ENCODE measurements around the gene GALNT17. TPM values are rescaled to one million over a fixed set of nuclear protein-coding genes. Genes with fewer than 3 reads are reported as not detected.
"Not testable (repeated sequence)": the region's sequence is repeated elsewhere in the genome, so short reads cannot be mapped to it uniquely, and the experiment has no call there.

The GALNT17 gene
- total RNA-seq, 1 experiment from 2014 or later = not detected

DNA sequence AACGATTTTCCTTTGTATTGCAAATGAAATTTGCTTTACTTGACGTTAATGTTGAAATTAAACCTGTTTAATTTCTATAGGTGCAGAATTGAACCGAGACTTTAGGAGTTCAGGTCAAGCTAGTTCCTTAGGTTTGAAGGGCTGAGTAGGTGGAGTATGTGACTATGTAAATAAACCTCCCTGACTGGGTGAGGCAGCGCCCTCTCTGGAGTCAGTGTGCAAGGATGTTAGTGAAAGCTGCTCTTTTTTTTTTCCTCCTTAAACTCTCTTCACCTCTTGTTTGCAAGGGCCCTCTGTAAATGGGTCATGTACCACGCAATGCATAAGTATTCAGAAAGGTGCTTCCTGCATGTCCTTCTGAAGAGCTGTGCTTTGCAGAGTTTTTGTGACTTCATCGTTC, 33.8 kb downstream of the GALNT17 start:
- DNase-seq (ENCODE audit: low spot score) = no peak

DNA sequence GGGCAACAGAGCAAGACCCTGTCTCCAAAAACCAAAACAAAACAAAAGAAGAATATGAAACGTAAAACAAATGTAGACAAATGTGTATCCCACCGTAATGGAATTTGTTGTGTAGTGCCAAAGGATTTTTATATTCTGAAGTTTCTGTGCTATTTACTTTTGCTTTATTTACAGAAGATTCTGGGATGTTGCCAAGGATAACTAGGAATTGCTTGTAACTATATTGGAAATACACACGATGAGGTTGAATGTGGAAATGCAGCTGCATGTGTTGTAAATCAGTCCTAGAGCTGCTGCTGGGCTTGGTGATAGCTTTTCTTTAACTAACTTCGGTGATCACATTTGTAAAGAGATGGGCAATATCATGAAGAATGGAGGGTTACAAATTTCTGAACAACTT, 39.5 kb downstream of the GALNT17 start:
- no peak for DNase-seq (ENCODE audit: low spot score)

DNA sequence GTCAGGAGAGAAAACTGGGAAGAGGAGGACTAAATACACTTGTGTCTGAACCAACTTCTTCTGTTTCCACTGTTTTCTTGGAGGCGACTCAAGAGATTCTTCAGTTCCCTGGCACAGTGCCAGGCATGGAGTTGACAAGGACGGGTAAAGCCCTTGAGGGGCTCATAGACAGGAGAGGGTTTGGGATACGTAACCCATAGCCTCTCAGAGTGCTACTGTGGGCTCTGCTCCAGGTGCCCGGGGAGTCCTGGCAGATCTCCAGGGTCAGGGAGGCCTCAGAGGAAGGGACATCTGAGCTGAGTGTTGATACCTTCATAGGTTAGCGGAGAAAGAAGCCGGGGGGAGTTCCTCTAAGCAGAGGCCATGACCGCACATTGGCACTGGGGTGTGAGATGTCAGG, 42.0 kb downstream of the GALNT17 start:
- DNase-seq (ENCODE audit: low spot score) = no peak

DNA sequence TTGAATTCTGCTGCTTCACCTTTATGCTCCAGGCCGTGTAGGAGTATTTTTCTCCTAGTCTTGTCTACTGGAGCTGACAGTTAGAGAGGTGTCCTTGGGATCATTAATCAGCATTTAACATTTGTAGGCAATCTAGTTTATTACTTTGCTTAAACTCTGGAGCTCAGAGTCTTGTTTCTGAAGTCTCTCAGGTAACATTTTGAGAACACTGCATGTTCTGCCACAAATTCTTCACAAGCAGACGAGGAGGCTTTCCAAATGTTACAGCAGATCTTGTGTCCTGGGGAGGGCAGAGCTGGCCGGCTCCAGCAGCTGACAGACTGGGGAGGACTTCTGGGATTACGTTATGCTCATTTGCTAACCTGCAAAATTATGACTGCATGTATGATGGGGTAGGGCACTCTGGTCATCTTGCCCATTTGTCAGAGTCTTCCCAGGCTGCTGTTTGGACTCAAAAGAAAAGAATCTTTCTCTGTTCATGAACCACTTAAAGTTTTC, 50.5 kb downstream of the GALNT17 start:
- no peak for DNase-seq (ENCODE audit: low spot score)

GRCh38 chr7:71184136-71184535, 52.2 kb downstream of the GALNT17 start:
- no peak for DNase-seq (ENCODE audit: low spot score)

- no peak for DNase-seq (ENCODE audit: low spot score)
Observed at GRCh38 chr7:71184609-71185008, 52.7 kb downstream of the GALNT17 start.

GRCh38 chr7:71186535-71187057, 54.7 kb downstream of the GALNT17 start:
- DNase-seq (ENCODE audit: low spot score) = no peak

- DNase-seq (ENCODE audit: low spot score) = no peak
Observed at GRCh38 chr7:71191771-71192170, 59.8 kb downstream of the GALNT17 start.

GRCh38 chr7:71193099-71193810, 61.3 kb downstream of the GALNT17 start:
- no peak for DNase-seq (ENCODE audit: low spot score)

- no peak for DNase-seq (ENCODE audit: low spot score)
Observed at GRCh38 chr7:71198391-71198790, 66.4 kb downstream of the GALNT17 start.

- DNase-seq (ENCODE audit: low spot score) = no peak
Observed at GRCh38 chr7:71198887-71199286, 66.9 kb downstream of the GALNT17 start.

DNA sequence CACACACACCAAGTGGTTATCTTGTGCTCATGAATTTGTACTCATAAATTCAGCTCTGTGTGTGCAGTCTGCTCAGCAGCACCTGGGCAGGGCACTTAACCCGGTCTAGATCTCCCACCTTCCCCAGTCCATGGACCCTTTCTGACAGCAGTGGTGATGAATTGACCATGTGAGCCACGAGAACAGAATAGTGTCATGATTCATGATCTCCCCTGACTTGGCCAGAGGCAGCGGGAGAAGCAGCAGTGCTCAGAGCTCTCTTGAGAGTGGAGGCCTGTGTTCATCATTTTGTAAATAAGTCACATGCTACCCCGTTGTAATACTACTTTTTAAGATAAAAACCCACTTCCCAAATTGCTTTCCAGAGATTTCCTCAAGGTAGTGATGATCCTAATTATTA, 74.2 kb downstream of the GALNT17 start:
- DNase-seq (ENCODE audit: low spot score) = no peak

DNA sequence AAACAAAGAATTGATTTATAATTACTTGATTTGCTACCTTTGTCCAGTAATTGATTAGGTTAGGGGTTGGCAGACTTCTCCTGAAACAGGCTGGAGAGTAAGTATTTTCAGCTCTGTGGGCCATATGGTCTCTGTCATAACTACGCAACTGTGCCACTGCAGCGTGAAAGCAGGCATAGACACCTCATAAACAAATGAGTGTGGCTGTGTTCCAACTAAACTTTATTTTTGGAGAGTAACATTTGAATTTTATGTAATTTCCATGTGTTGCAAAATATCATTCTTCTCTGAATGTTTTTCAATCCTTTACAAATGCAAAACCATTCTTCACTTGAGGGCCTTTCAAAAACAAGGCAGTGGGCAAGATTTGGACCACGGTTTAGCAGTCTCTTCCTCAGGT, 76.9 kb downstream of the GALNT17 start:
- no peak for DNase-seq (ENCODE audit: low spot score)

- DNase-seq (ENCODE audit: low spot score) = not testable (repeated sequence)
Observed at GRCh38 chr7:71209484-71209883, 77.5 kb downstream of the GALNT17 start.

GRCh38 chr7:71210220-71210619, 78.3 kb downstream of the GALNT17 start:
- DNase-seq (ENCODE audit: low spot score) = no peak

- DNase-seq (ENCODE audit: low spot score) = not testable (repeated sequence)
Observed at GRCh38 chr7:71212433-71212832, 80.5 kb downstream of the GALNT17 start.

GRCh38 chr7:71216211-71216610, 84.3 kb downstream of the GALNT17 start:
- DNase-seq (ENCODE audit: low spot score) = no peak

- no peak for DNase-seq (ENCODE audit: low spot score)
Observed at GRCh38 chr7:71220210-71220695, 88.3 kb downstream of the GALNT17 start.

DNA sequence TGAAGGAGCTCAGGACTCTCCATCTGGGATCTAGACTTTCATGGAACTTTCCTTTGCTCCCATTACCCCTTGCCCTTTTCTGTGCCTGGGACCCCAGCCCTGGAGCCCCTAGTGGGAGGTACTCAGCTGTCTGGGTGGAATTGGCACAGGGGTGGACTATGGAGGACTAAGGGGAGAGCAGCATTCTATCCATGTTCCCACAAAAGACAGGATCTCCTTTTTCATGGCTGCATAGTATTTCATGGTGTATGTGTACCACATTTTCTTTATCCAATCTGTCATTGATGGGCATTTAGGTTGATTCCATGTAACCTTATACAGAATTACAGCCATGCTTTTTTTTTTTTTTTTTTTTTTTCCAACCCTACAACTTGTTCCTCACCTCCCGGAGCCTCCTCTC, 89.1 kb downstream of the GALNT17 start:
- no peak for DNase-seq (ENCODE audit: low spot score)

DNA sequence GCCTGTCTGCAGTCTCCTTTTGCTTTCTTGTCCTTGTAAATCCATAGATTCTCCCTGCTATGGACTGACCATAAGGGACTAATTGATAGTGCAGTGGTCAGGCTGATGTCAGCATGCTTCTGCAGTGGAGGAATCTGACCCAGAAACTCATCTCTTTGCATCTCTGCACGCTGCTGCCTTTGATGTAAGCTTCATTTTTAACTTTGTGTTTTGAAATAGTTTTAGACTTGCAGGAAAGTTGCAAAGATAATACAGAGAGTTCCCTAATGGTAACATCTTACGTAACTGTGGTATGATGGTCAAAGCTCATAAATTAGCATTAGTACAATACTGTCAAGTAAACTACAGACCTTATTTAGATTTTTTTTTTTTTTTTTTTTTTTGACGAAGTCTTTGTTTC, 89.6 kb downstream of the GALNT17 start:
- no peak for DNase-seq (ENCODE audit: low spot score)

GRCh38 chr7:71227126-71227525, 95.2 kb downstream of the GALNT17 start:
- no peak for DNase-seq (ENCODE audit: low spot score)

GRCh38 chr7:71229148-71229547, 97.2 kb downstream of the GALNT17 start:
- no peak for DNase-seq (ENCODE audit: low spot score)

DNA sequence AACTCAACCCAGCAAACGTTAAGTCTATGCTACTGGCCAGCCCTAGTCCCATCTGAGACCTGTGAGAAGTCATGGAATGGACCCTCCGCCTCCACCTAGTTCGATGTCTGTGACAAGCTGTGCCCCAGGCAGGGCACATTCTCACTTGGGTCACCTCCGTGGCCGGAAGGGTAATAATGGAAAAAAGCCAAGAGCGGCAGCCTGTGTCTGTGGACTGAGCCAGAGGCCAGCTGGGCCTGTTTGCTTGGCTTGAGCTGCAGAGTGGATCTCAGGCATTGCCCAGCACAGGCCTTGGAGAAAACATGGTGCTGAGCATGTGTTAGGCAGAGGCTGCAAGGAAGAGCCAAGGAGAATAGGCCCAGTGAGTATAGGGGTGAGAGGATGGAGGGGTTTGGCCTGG, 97.8 kb downstream of the GALNT17 start:
- DNase-seq (ENCODE audit: low spot score) = no peak

- DNase-seq (ENCODE audit: low spot score) = no peak
Observed at GRCh38 chr7:71235253-71235652, 103.3 kb downstream of the GALNT17 start.
